Glomerular visceral epithelial cell (primary cell): Measurements from ENCODE around the gene EYA2.
"Not testable (repeated sequence)": the region's sequence is repeated elsewhere in the genome, so short reads cannot be mapped to it uniquely, and the experiment has no call there.

Experiments used
- DNase-seq: peaks from one replicate; pipeline ENCODE4 v3.0.0-alpha.2; 2016; ENCODE audit errors: extremely low spot score

Gene EYA2

GRCh38 chr20:46932439-46932838 is 37.8 kb downstream of the EYA2 start:
- DNase-seq: not testable (repeated sequence)

GRCh38 chr20:46933150-46933549 is 38.5 kb downstream of the EYA2 start:
- DNase-seq: no peak

GRCh38 chr20:46934746-46935287 is 40.2 kb downstream of the EYA2 start:
- no peak for DNase-seq

- no peak for DNase-seq
Measured at GRCh38 chr20:46935394-46936017, 40.9 kb downstream of the EYA2 start.

- no peak for DNase-seq
Measured at GRCh38 chr20:46936415-46937156, 41.9 kb downstream of the EYA2 start.

GRCh38 chr20:46937157-46937523 is 42.5 kb downstream of the EYA2 start:
- DNase-seq: no peak

GRCh38 chr20:46937533-46938226 is 43.0 kb downstream of the EYA2 start:
- DNase-seq: no peak

GRCh38 chr20:46938434-46938833 is 43.8 kb downstream of the EYA2 start:
- DNase-seq: no peak

GRCh38 chr20:46939031-46939965 is 44.7 kb downstream of the EYA2 start:
- DNase-seq: peak; percentile 7

- DNase-seq: no peak
Measured at GRCh38 chr20:46940616-46941015, 46.0 kb downstream of the EYA2 start.

- DNase-seq: no peak
Measured at GRCh38 chr20:46941404-46941803, 46.8 kb downstream of the EYA2 start.

GRCh38 chr20:46943861-46944591 is 49.4 kb downstream of the EYA2 start:
- DNase-seq: no peak

GRCh38 chr20:46945465-46945864 is 50.8 kb downstream of the EYA2 start:
- no peak for DNase-seq

GRCh38 chr20:46946181-46946624 is 51.6 kb downstream of the EYA2 start:
- no peak for DNase-seq

- DNase-seq: no peak
Measured at GRCh38 chr20:46946796-46947195, 52.2 kb downstream of the EYA2 start.

GRCh38 chr20:46948081-46948480 is 53.4 kb downstream of the EYA2 start:
- DNase-seq: no peak

- DNase-seq: no peak
Measured at GRCh38 chr20:46951405-46951804, 56.8 kb downstream of the EYA2 start.

- DNase-seq: no peak
Measured at GRCh38 chr20:46951840-46952497, 57.3 kb downstream of the EYA2 start.

- no peak for DNase-seq
Measured at GRCh38 chr20:46953596-46953995, 59.0 kb downstream of the EYA2 start.

GRCh38 chr20:46954490-46955038 is 59.9 kb downstream of the EYA2 start:
- DNase-seq: no peak
